OCI-LY7 (cell line): ENCODE results near the gene SMARCAL1.

Source experiments
- EZH2phosphoT487 ChIP-seq: fragments of 200-600 bp; sonication (generic); IDR thresholded peaks from 2 replicates; pipeline ENCODE4 v1.6.1; 2018; ENCODE audit warnings: low read depth, borderline replicate concordance, mild to moderate bottlenecking, mixed run types, antibody characterized with exemption, low read length, moderate library complexity, mixed read lengths
- TF ChIP-seq, protein P1 (sequence below): fragments of 200-600 bp; sonication (generic); conservative IDR thresholded peaks from 2 replicates; pipeline ENCODE4 v1.5.1; 2014; ENCODE audit warnings: mild to moderate bottlenecking, antibody characterized with exemption, low read length, moderate library complexity, mixed read lengths

GRCh38 chr2:216423071-216423470 lies 10.8 kb downstream of the SMARCAL1 start:
- TF ChIP-seq, protein P1, sequence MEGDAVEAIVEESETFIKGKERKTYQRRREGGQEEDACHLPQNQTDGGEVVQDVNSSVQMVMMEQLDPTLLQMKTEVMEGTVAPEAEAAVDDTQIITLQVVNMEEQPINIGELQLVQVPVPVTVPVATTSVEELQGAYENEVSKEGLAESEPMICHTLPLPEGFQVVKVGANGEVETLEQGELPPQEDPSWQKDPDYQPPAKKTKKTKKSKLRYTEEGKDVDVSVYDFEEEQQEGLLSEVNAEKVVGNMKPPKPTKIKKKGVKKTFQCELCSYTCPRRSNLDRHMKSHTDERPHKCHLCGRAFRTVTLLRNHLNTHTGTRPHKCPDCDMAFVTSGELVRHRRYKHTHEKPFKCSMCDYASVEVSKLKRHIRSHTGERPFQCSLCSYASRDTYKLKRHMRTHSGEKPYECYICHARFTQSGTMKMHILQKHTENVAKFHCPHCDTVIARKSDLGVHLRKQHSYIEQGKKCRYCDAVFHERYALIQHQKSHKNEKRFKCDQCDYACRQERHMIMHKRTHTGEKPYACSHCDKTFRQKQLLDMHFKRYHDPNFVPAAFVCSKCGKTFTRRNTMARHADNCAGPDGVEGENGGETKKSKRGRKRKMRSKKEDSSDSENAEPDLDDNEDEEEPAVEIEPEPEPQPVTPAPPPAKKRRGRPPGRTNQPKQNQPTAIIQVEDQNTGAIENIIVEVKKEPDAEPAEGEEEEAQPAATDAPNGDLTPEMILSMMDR: no peak
- TF ChIP-seq EZH2phosphoT487: no peak
